HepG2 (cell line): ENCODE results near the gene GPR65. TPM values are rescaled to one million over a fixed set of nuclear protein-coding genes. Genes with fewer than 3 reads are reported as not detected.

Source experiments
- KAT8 ChIP-seq: IDR thresholded peaks from 2 replicates; pipeline ENCODE4 v1.6.1; 2016; ENCODE audit warnings: missing genetic modification reagents, missing compliant biosample characterization
- MEIS2 ChIP-seq: sonication (generic); formaldehyde crosslinking; IDR thresholded peaks from 2 replicates; pipeline ENCODE4 v1.9.0; 2021; ENCODE audit warnings: mild to moderate bottlenecking, missing genetic modification reagents
- polyA plus RNA-seq, 8 experiments: library from polyadenylated mRNA; depleted of rRNA in 3 of 8; stranded (reverse) in 7 of 8; unstranded in 1 of 8; fragments of >200 nt; fragmentation: Illumina TruSeq in 4 of 8; extraction: Trizol in 4 of 8; gene quantifications; 2 replicates each; pipeline versions ENCODE4 v1.2.1 to v1.2.3, GENCODE V29; 2011 to 2016; ENCODE audit warnings: low read depth in 4 of 8, missing spikeins in 1 of 8, mixed read lengths in 1 of 8; ENCODE audit not compliant: insufficient read depth in 1 of 8
- total RNA-seq, 5 experiments: library from RNA; depleted of rRNA; stranded (reverse); fragments of >200 nt; fragmentation: Illumina TruSeq; extraction: Trizol; gene quantifications; 2 replicates each; pipeline ENCODE4 v1.2.3, GENCODE V29; 2016; ENCODE audit warnings: low read depth in 1 of 5
- TF ChIP-seq, protein P1 (sequence below), 2 experiments: fragments of 450-650 bp in 1 of 2; sonication (generic) in 1 of 2; formaldehyde crosslinking in 1 of 2; IDR thresholded peaks; 2 replicates each; pipeline versions ENCODE4 v1.6.1 to v1.8.0; 2016 to 2022; ENCODE audit warnings: antibody characterized with exemption in 1 of 2, mild to moderate bottlenecking in 1 of 2, missing genetic modification reagents in 1 of 2
- TF ChIP-seq, protein P2 (sequence below): sonication (generic); formaldehyde crosslinking; IDR thresholded peaks from 2 replicates; pipeline ENCODE4 v1.9.0; 2022; ENCODE audit warnings: missing genetic modification reagents, mild to moderate bottlenecking, borderline replicate concordance
- TF ChIP-seq, protein P3 (sequence below): sonication (generic); formaldehyde crosslinking; IDR thresholded peaks from 2 replicates; pipeline ENCODE4 v1.5.0; 2020; ENCODE audit warnings: mild to moderate bottlenecking, missing genetic modification reagents, borderline replicate concordance

Gene GPR65
- total and polyA plus RNA-seq, 2 of the 13 experiments (the other 11 are each of a cell fraction or from before 2014, with no cell fraction given), result not detected

DNA sequence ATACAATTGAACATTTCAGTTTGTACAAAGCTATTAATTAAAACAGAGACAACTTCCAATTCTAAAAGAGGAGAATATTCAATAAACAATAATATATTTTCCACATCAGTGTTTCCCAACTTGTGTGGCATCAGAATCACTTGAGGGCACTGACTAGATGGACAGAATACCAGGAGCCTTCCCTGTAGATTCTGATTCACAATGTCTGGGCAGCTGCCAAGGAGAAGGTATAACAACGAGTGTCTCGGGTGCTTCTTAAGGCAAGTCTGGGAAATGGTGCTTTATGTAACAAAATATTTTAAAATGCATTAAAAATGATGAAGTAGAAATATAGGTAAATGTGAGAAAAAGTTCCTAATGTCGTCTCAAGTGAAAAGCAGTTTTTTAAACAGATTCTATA is 38.1 kb upstream of the GPR65 start (continued):
- TF ChIP-seq, protein P1, sequence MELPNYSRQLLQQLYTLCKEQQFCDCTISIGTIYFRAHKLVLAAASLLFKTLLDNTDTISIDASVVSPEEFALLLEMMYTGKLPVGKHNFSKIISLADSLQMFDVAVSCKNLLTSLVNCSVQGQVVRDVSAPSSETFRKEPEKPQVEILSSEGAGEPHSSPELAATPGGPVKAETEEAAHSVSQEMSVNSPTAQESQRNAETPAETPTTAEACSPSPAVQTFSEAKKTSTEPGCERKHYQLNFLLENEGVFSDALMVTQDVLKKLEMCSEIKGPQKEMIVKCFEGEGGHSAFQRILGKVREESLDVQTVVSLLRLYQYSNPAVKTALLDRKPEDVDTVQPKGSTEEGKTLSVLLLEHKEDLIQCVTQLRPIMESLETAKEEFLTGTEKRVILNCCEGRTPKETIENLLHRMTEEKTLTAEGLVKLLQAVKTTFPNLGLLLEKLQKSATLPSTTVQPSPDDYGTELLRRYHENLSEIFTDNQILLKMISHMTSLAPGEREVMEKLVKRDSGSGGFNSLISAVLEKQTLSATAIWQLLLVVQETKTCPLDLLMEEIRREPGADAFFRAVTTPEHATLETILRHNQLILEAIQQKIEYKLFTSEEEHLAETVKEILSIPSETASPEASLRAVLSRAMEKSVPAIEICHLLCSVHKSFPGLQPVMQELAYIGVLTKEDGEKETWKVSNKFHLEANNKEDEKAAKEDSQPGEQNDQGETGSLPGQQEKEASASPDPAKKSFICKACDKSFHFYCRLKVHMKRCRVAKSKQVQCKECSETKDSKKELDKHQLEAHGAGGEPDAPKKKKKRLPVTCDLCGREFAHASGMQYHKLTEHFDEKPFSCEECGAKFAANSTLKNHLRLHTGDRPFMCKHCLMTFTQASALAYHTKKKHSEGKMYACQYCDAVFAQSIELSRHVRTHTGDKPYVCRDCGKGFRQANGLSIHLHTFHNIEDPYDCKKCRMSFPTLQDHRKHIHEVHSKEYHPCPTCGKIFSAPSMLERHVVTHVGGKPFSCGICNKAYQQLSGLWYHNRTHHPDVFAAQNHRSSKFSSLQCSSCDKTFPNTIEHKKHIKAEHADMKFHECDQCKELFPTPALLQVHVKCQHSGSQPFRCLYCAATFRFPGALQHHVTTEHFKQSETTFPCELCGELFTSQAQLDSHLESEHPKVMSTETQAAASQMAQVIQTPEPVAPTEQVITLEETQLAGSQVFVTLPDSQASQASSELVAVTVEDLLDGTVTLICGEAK (IDR thresholded peaks at IDR 0.05), result no peak
- TF ChIP-seq, protein P1 (CRISPR knock-in tag; IDR thresholded peaks at IDR 0.05), result no peak
- TF ChIP-seq KAT8 (no peak), MEIS2 (CRISPR knock-in tag) (no peak)
- TF ChIP-seq, protein P2, sequence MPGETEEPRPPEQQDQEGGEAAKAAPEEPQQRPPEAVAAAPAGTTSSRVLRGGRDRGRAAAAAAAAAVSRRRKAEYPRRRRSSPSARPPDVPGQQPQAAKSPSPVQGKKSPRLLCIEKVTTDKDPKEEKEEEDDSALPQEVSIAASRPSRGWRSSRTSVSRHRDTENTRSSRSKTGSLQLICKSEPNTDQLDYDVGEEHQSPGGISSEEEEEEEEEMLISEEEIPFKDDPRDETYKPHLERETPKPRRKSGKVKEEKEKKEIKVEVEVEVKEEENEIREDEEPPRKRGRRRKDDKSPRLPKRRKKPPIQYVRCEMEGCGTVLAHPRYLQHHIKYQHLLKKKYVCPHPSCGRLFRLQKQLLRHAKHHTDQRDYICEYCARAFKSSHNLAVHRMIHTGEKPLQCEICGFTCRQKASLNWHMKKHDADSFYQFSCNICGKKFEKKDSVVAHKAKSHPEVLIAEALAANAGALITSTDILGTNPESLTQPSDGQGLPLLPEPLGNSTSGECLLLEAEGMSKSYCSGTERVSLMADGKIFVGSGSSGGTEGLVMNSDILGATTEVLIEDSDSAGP (CRISPR knock-in tag), result no peak
- TF ChIP-seq, protein P3, sequence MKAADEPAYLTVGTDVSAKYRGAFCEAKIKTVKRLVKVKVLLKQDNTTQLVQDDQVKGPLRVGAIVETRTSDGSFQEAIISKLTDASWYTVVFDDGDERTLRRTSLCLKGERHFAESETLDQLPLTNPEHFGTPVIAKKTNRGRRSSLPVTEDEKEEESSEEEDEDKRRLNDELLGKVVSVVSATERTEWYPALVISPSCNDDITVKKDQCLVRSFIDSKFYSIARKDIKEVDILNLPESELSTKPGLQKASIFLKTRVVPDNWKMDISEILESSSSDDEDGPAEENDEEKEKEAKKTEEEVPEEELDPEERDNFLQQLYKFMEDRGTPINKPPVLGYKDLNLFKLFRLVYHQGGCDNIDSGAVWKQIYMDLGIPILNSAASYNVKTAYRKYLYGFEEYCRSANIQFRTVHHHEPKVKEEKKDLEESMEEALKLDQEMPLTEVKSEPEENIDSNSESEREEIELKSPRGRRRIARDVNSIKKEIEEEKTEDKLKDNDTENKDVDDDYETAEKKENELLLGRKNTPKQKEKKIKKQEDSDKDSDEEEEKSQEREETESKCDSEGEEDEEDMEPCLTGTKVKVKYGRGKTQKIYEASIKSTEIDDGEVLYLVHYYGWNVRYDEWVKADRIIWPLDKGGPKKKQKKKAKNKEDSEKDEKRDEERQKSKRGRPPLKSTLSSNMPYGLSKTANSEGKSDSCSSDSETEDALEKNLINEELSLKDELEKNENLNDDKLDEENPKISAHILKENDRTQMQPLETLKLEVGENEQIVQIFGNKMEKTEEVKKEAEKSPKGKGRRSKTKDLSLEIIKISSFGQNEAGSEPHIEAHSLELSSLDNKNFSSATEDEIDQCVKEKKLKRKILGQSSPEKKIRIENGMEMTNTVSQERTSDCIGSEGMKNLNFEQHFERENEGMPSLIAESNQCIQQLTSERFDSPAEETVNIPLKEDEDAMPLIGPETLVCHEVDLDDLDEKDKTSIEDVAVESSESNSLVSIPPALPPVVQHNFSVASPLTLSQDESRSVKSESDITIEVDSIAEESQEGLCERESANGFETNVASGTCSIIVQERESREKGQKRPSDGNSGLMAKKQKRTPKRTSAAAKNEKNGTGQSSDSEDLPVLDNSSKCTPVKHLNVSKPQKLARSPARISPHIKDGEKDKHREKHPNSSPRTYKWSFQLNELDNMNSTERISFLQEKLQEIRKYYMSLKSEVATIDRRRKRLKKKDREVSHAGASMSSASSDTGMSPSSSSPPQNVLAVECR (CRISPR knock-in tag), result no peak
